NCI-H1417 treated with DMSO at 0.1 percent for 48 hours (cell line): ENCODE data around the gene FBN1.

Source experiments
- DNase-seq: peaks from one replicate; lab custom pipeline; 2025; lab: John Stamatoyannopoulos, UW

Gene FBN1

GRCh38 chr15:48645558-48646330 is at the start of gene FBN1:
Gene FBN1, minus strand, starts transcription at chr15:48645709. Its CDS starts 940 bp downstream, at chr15:48644769.
- DNase-seq: no peak

GRCh38 chr15:48693484-48693883 is 48.0 kb upstream of the FBN1 start:
- DNase-seq: no peak

GRCh38 chr15:48688493-48688892 is 43.0 kb upstream of the FBN1 start:
- DNase-seq: no peak

GRCh38 chr15:48683991-48684765 is 38.7 kb upstream of the FBN1 start:
- no peak for DNase-seq

- DNase-seq: no peak
Observed at GRCh38 chr15:48682942-48683651, 37.6 kb upstream of the FBN1 start.

- no peak for DNase-seq
Observed at GRCh38 chr15:48681353-48681752, 35.8 kb upstream of the FBN1 start.

GRCh38 chr15:48680841-48681240 is 35.3 kb upstream of the FBN1 start:
- DNase-seq: no peak

- DNase-seq: no peak
Observed at GRCh38 chr15:48679952-48680351, 34.4 kb upstream of the FBN1 start.

- no peak for DNase-seq
Observed at GRCh38 chr15:48678851-48679250, 33.3 kb upstream of the FBN1 start.

GRCh38 chr15:48677821-48678220 is 32.3 kb upstream of the FBN1 start:
- DNase-seq: no peak

GRCh38 chr15:48675436-48675835 is 29.9 kb upstream of the FBN1 start:
- DNase-seq: no peak

- no peak for DNase-seq
Observed at GRCh38 chr15:48674876-48675275, 29.4 kb upstream of the FBN1 start.

- no peak for DNase-seq
Observed at GRCh38 chr15:48672206-48672605, 26.7 kb upstream of the FBN1 start.

- no peak for DNase-seq
Observed at GRCh38 chr15:48671103-48672022, 25.9 kb upstream of the FBN1 start.

GRCh38 chr15:48667701-48668100 is 22.2 kb upstream of the FBN1 start:
- no peak for DNase-seq

- DNase-seq: no peak
Observed at GRCh38 chr15:48664436-48664835, 18.9 kb upstream of the FBN1 start.

GRCh38 chr15:48657950-48658591 is 12.6 kb upstream of the FBN1 start:
- no peak for DNase-seq

GRCh38 chr15:48654801-48655200 is 9.3 kb upstream of the FBN1 start:
- no peak for DNase-seq

- no peak for DNase-seq
Observed at GRCh38 chr15:48653913-48654670, 8.6 kb upstream of the FBN1 start.

GRCh38 chr15:48653216-48653615 is 7.7 kb upstream of the FBN1 start:
- DNase-seq: no peak
